A549 (cell line): ENCODE results near the gene CHD8. TPM values are rescaled to one million over a fixed set of nuclear protein-coding genes. Genes with fewer than 3 reads are reported as not detected.

Experiments
- ATAC-seq, 2 experiments: fragments of 200-7000 bp in 1 of 2; fragments of >200 bp in 1 of 2; cut with Nextera tagmentation in 1 of 2; cut with Tn5 transposase in 1 of 2; 3 replicates each; pipeline versions ENCODE4 v1.8.0 to v1.9.1; 2018 to 2020; ENCODE audit warnings: mild to moderate bottlenecking in 1 of 2, moderate library complexity in 1 of 2
- CTCF ChIA-PET: fragments of 300-600 bp; sonication (Branson Sonifier 250); formaldehyde crosslinking; extraction: SDS; loops from one replicate; lab custom pipeline; 2021; ENCODE audit warnings: antibody characterized with exemption, inconsistent platforms; lab: Yijun Ruan, JAX
- POLR2A ChIA-PET: fragments of 350-600 bp; formaldehyde crosslinking; extraction: SDS; loops from one replicate; lab custom pipeline; 2021; ENCODE audit warnings: antibody characterized with exemption, inconsistent platforms; lab: Yijun Ruan, JAX
- DNase-seq, 2 experiments: peaks; one replicate each; pipeline versions ENCODE4 v3.0.0 to v3.0.0-alpha.2; 2011 to 2016; ENCODE audit warnings: low read depth in 1 of 2, low spot score in 1 of 2
- FAIRE-seq: peaks from 2 replicates; lab custom pipeline; 2011; peaks lifted over from hg19 to GRCh38; lab: Jason Lieb, UNC
- H3K27ac ChIP-seq, 2 experiments: fragments of >200 bp; sonication (Bioruptor Twin); formaldehyde crosslinking; 3 replicates each; pipeline ENCODE4 v1.5.1; 2016 to 2017
- H3K4me1 ChIP-seq: fragments of >200 bp; sonication (Bioruptor Twin); formaldehyde crosslinking; 3 replicates; pipeline ENCODE4 v1.6.1; 2016
- H3K4me2 ChIP-seq: fragments of >200 bp; sonication (Bioruptor Twin); formaldehyde crosslinking; 3 replicates; pipeline ENCODE4 v1.6.1; 2016
- H3K4me3 ChIP-seq: fragments of >200 bp; sonication (Bioruptor Twin); formaldehyde crosslinking; 3 replicates; pipeline ENCODE4 v1.5.1; 2016
- H3K9me3 ChIP-seq: fragments of >200 bp; sonication (Bioruptor Twin); formaldehyde crosslinking; 3 replicates; pipeline ENCODE4 v1.6.1; 2016
- BCL3 ChIP-seq: fragments of >200 bp; sonication (Bioruptor Twin); formaldehyde crosslinking; IDR thresholded peaks from 3 replicates; pipeline ENCODE4 v1.6.1; 2016
- BHLHE40 ChIP-seq: IDR thresholded peaks from 2 replicates; pipeline ENCODE4 v1.6.1; 2012; ENCODE audit warnings: low read depth, low read length, inconsistent platforms
- CBX8 ChIP-seq: fragments of 200-600 bp; sonication (generic); IDR thresholded peaks from 2 replicates; pipeline ENCODE4 v1.6.1; 2016
- CTCF ChIP-seq: fragments of >200 bp; sonication (Bioruptor Twin); formaldehyde crosslinking; IDR thresholded peaks from 3 replicates; pipeline ENCODE4 v1.5.1; 2016
- E2F6 ChIP-seq: IDR thresholded peaks from 2 replicates; pipeline ENCODE4 v1.6.1; 2012; ENCODE audit warnings: low read depth, borderline replicate concordance
- EP300 ChIP-seq, 2 experiments: fragments of >200 bp; sonication (Bioruptor Twin); formaldehyde crosslinking; IDR thresholded peaks; 2 replicates in 1 of 2; 3 replicates in 1 of 2; pipeline ENCODE4 v1.6.1; 2016 to 2017
- FOSB ChIP-seq: fragments of 250-450 bp; sonication (Bioruptor Pico); IDR thresholded peaks from 2 replicates; pipeline ENCODE4 v1.5.0; 2020; ENCODE audit warnings: mild to moderate bottlenecking, moderate library complexity
- GATA3 ChIP-seq: IDR thresholded peaks from 2 replicates; pipeline ENCODE4 v1.6.1; 2012; ENCODE audit warnings: borderline replicate concordance
- HDAC2 ChIP-seq: fragments of 200-600 bp; sonication (generic); IDR thresholded peaks from 2 replicates; pipeline ENCODE4 v1.6.1; 2016
- HES2 ChIP-seq: fragments of >200 bp; sonication (Bioruptor Twin); formaldehyde crosslinking; IDR thresholded peaks from 2 replicates; pipeline ENCODE4 v1.6.1; 2016
- HOXA7 ChIP-seq: fragments of 250-450 bp; sonication (Bioruptor Pico); IDR thresholded peaks from 2 replicates; pipeline ENCODE4 v1.5.0; 2020; ENCODE audit warnings: mild to moderate bottlenecking, moderate library complexity
- HOXB13 ChIP-seq: fragments of 250-450 bp; sonication (Bioruptor Pico); IDR thresholded peaks from 2 replicates; pipeline ENCODE4 v1.5.0; 2020; ENCODE audit warnings: low read depth, mild to moderate bottlenecking, moderate library complexity
- JUN ChIP-seq, 2 experiments: fragments of >200 bp; sonication (Bioruptor Twin); formaldehyde crosslinking; IDR thresholded peaks; 2 replicates in 1 of 2; 3 replicates in 1 of 2; pipeline ENCODE4 v1.6.1; 2016 to 2017
- JUNB ChIP-seq: fragments of >200 bp; sonication (Bioruptor Twin); formaldehyde crosslinking; IDR thresholded peaks from 2 replicates; pipeline ENCODE4 v1.6.1; 2016
- NR3C1 ChIP-seq: fragments of >200 bp; sonication (Bioruptor Twin); formaldehyde crosslinking; IDR thresholded peaks from 3 replicates; pipeline ENCODE4 v1.6.1; 2017
- PBX3 ChIP-seq: IDR thresholded peaks from 2 replicates; pipeline ENCODE4 v1.6.1; 2012
- POLR2A ChIP-seq: IDR thresholded peaks from 2 replicates; pipeline ENCODE4 v1.6.1; 2012; ENCODE audit warnings: mild to moderate bottlenecking, low read length
- RFX5 ChIP-seq: fragments of 450-650 bp; IDR thresholded peaks from 2 replicates; pipeline ENCODE4 v1.7.1; 2014; ENCODE audit warnings: antibody characterized with exemption, mild to moderate bottlenecking, moderate library complexity
- USF2 ChIP-seq: fragments of 450-650 bp; IDR thresholded peaks from 2 replicates; pipeline ENCODE4 v1.6.1; 2014; ENCODE audit warnings: antibody characterized with exemption
- ZC3H11A ChIP-seq: fragments of 450-650 bp; IDR thresholded peaks from 2 replicates; pipeline ENCODE4 v1.6.1; 2014; ENCODE audit warnings: antibody characterized with exemption, mild to moderate bottlenecking
- ZNF302 ChIP-seq: fragments of 250-450 bp; sonication (Bioruptor Pico); IDR thresholded peaks from 2 replicates; pipeline ENCODE4 v1.9.0; 2021; ENCODE audit warnings: inconsistent platforms, mild to moderate bottlenecking, moderate library complexity
- ZSCAN20 ChIP-seq: fragments of 250-450 bp; sonication (Bioruptor Pico); IDR thresholded peaks from 2 replicates; pipeline ENCODE4 v1.8.0; 2022; ENCODE audit warnings: mild to moderate bottlenecking, moderate library complexity
- whole genome bisulfite sequencing: methylation state at CpG from one replicate; pipeline ENCODE4 v1.1.6; 2017; ENCODE audit errors: missing lambda C conversion rate; 5-methylcytosine and 5-hydroxymethylcytosine counted together
- polyA plus RNA-seq, 4 experiments: library from polyadenylated mRNA; depleted of rRNA in 3 of 4; stranded (reverse); fragments of >200 nt; fragmentation: RNase III in 1 of 4; extraction: RNeasy Plus Mini Kit Qiagen cat#74134 plus additional on column Dnase treatment in 1 of 4; gene quantifications; 2 replicates in 3 of 4; 3 replicates in 1 of 4; pipeline ENCODE4 v1.2.3, GENCODE V29; 2011 to 2017

Gene CHD8
- polyA plus RNA-seq, 2 of the 4 experiments (the other 2 are of a cell fraction): 28.5 to 36.8 TPM

- DNase-seq: no peak
- Histone ChIP-seq H3K4me2 (no peak overlapping the region), H3K4me1 (peaks cover 8% of the 10 kb centered on the region; the same call in 2 of the 3 replicates), H3K9me3 (no peaks in the 10 kb centered on the region), H3K27ac (peak overlapping the region; percentile 39 to 47; a peak in 3 of 6 replicates), H3K4me3 (no peak overlapping the region)
- CTCF ChIA-PET: interaction anchor here (0.5 to 8.0 kb wide), 10 partner anchors 8 to 418 kb away, joined by 3 to 58 read pairs (median 3); partner anchors contain the start of genes CHD8, METTL3, RAB2B and TOX4
- no peak for ATAC-seq
- POLR2A ChIA-PET: interaction anchor here (0.7 to 1.6 kb wide), 4 partner anchors 11 to 21 kb away, joined by 3 to 7 read pairs (median 3); partner anchors contain the start of gene METTL3
- no peak for FAIRE-seq
- 76% methylated on average over 2 of the region's 2 CpGs for WGBS
- TF ChIP-seq USF2: no peak
- TF ChIP-seq JUNB: no peak
- TF ChIP-seq EP300 (IDR thresholded peaks at IDR 0.05): no peak
- no peak for TF ChIP-seq E2F6
- TF ChIP-seq CTCF: no peak
- TF ChIP-seq HES2: no peak
- TF ChIP-seq HDAC2: no peak
- TF ChIP-seq ZSCAN20 (CRISPR knock-in tag): no peak
- no peak for TF ChIP-seq BHLHE40
- TF ChIP-seq NR3C1: no peak
- TF ChIP-seq JUN (IDR thresholded peaks at IDR 0.05): no peak
- TF ChIP-seq BCL3: no peak
- no peak for TF ChIP-seq GATA3
- TF ChIP-seq ZC3H11A: no peak
- TF ChIP-seq HOXB13 (CRISPR knock-in tag): no peak
- no peak for TF ChIP-seq CBX8
- TF ChIP-seq FOSB (CRISPR knock-in tag): no peak
- TF ChIP-seq POLR2A: no peak
- no peak for TF ChIP-seq ZNF302 (CRISPR knock-in tag)
- no peak for TF ChIP-seq PBX3
Measured at GRCh38 chr14:21494902-21495762, 39.2 kb upstream of the CHD8 start.

GRCh38 chr14:21486640-21487087 is 30.7 kb upstream of the CHD8 start:
- POLR2A ChIA-PET: no interaction called here
- CTCF ChIA-PET: interaction anchor here (0.6 to 7.1 kb wide), 3 partner anchors 9 to 59 kb away, joined by 3 to 66 read pairs (median 41); partner anchors contain the start of genes RAB2B and TOX4
- TF ChIP-seq HOXA7 (CRISPR knock-in tag) (no peak), HDAC2 (no peak), RFX5 (no peak), JUNB (no peak)
- no peaks in the 10 kb centered on the region for H3K9me3 ChIP-seq
- H3K4me2 ChIP-seq: no peak overlapping the region
- DNase-seq: no peak
- no peaks in the 10 kb centered on the region for H3K4me1 ChIP-seq
- 90% methylated on average over 1 of the region's 1 CpG for WGBS
- no peak overlapping the region for H3K27ac ChIP-seq
- no peak overlapping the region for H3K4me3 ChIP-seq
- ATAC-seq: no peak
- no peak for FAIRE-seq
